HepG2 (cell line): ENCODE results near the gene DPEP1.

ENCODE experiments used
- RFX1 ChIP-seq: fragments of 450-650 bp; IDR thresholded peaks from 2 replicates; pipeline ENCODE4 v1.6.1; 2017
- ZNF335 ChIP-seq: sonication (generic); formaldehyde crosslinking; IDR thresholded peaks from 2 replicates; pipeline ENCODE4 v1.4.0; 2020; ENCODE audit warnings: missing genetic modification reagents

GRCh38 chr16:89651584-89651983 is 38.1 kb downstream of the DPEP1 start:
- TF ChIP-seq RFX1, result no peak
- TF ChIP-seq ZNF335 (CRISPR knock-in tag), result no peak
